IMR-90 (cell line): Measurements from ENCODE around the gene TOB2. TPM values are rescaled to one million over a fixed set of nuclear protein-coding genes. Genes with fewer than 3 reads are reported as not detected.

ENCODE experiments used
- ATAC-seq: fragments of 200-7000 bp; cut with Tn5 transposase; 2 replicates; pipeline ENCODE4 v1.9.1; 2020; ENCODE audit warnings: low read depth, mild to moderate bottlenecking, moderate library complexity
- BruUV-seq: library from RNA; stranded (reverse); fragments of 400-500 nt; replicated peaks from 2 replicates; lab custom pipeline; 2021; lab: Mats Ljungman, UMichigan
- CTCF ChIA-PET: fragments of 300-600 bp; formaldehyde crosslinking; extraction: SDS; loops from one replicate; lab custom pipeline; 2021; ENCODE audit warnings: antibody characterized with exemption; lab: Yijun Ruan, JAX
- POLR2A ChIA-PET: fragments of 300-600 bp; sonication (Branson Sonifier 250); formaldehyde crosslinking; loops from one replicate; lab custom pipeline; 2022; ENCODE audit warnings: antibody characterized with exemption; ENCODE audit not compliant: unreplicated experiment; lab: Charles Lee
- DNase-seq: peaks from one replicate; pipeline ENCODE4 v3.0.0; 2013
- H2AFZ ChIP-seq: replicated peaks from 2 replicates; pipeline ENCODE3; 2013; ENCODE audit warnings: low read length, mild to moderate bottlenecking; ENCODE audit not compliant: poor library complexity
- H2AK5ac ChIP-seq: 2 replicates; pipeline ENCODE4 v1.6.1; 2013; ENCODE audit warnings: low read depth, low read length, inconsistent platforms
- H2AK9ac ChIP-seq: replicated peaks from 2 replicates; pipeline ENCODE3; 2013; ENCODE audit warnings: mild to moderate bottlenecking, low read depth, low read length, moderate library complexity; ENCODE audit not compliant: poor library complexity
- H2BK120ac ChIP-seq: 2 replicates; pipeline ENCODE4 v1.6.1; 2013; ENCODE audit warnings: low read depth, low read length, inconsistent platforms
- H2BK15ac ChIP-seq: 3 replicates; pipeline ENCODE4 v1.6.1; 2013; ENCODE audit warnings: low read depth, low read length, inconsistent platforms
- H2BK20ac ChIP-seq: 2 replicates; pipeline ENCODE4 v1.6.1; 2013; ENCODE audit warnings: low read depth, mild to moderate bottlenecking, inconsistent platforms, low read length, moderate library complexity
- H2BK5ac ChIP-seq: 2 replicates; pipeline ENCODE4 v1.6.1; 2013; ENCODE audit warnings: mild to moderate bottlenecking, low read depth, low read length, inconsistent platforms; ENCODE audit not compliant: poor library complexity, severe bottlenecking
- H3K14ac ChIP-seq: replicated peaks from 2 replicates; pipeline ENCODE4 v1.6.1; 2013; ENCODE audit warnings: low read depth, low read length, inconsistent platforms
- H3K18ac ChIP-seq: 2 replicates; pipeline ENCODE4 v1.6.1; 2013; ENCODE audit warnings: low read depth, low read length, control low read depth
- H3K23ac ChIP-seq: 2 replicates; pipeline ENCODE4 v1.6.1; 2013; ENCODE audit warnings: low read depth, low read length, inconsistent platforms
- H3K27ac ChIP-seq: 2 replicates; pipeline ENCODE4 v1.5.1; 2013; ENCODE audit warnings: mild to moderate bottlenecking, control low read depth, low read length; ENCODE audit not compliant: insufficient read depth
- H3K27me3 ChIP-seq: 2 replicates; pipeline ENCODE4 v1.6.1; 2013; ENCODE audit warnings: low read length; ENCODE audit not compliant: control insufficient read depth, insufficient read depth
- H3K36me3 ChIP-seq: 2 replicates; pipeline ENCODE4 v1.6.1; 2013; ENCODE audit warnings: low read length, mixed read lengths; ENCODE audit not compliant: control insufficient read depth, insufficient read depth
- H3K4ac ChIP-seq: 2 replicates; pipeline ENCODE4 v1.6.1; 2013; ENCODE audit warnings: low read depth, low read length, inconsistent platforms
- H3K4me1 ChIP-seq: 2 replicates; pipeline ENCODE4 v1.6.1; 2013; ENCODE audit warnings: low read length, mixed read lengths; ENCODE audit not compliant: control insufficient read depth, insufficient read depth
- H3K4me2 ChIP-seq: 2 replicates; pipeline ENCODE4 v1.6.1; 2013; ENCODE audit warnings: low read depth, mild to moderate bottlenecking, control low read depth, low read length, moderate library complexity
- H3K4me3 ChIP-seq: 2 replicates; pipeline ENCODE4 v1.5.1; 2013; ENCODE audit warnings: low read depth, mild to moderate bottlenecking, control low read depth, low read length, moderate library complexity; ENCODE audit not compliant: insufficient read depth
- H3K56ac ChIP-seq: 2 replicates; pipeline ENCODE4 v1.6.1; 2013; ENCODE audit warnings: low read length, inconsistent platforms; ENCODE audit not compliant: insufficient read depth; ENCODE audit errors: extremely low read depth
- H3K79me1 ChIP-seq, 2 experiments: 2 replicates each; pipeline ENCODE4 v1.6.1; 2013; ENCODE audit warnings: low read length in 2 of 2, inconsistent platforms in 1 of 2, low read depth in 1 of 2
- H3K9ac ChIP-seq: 2 replicates; pipeline ENCODE4 v1.6.1; 2013; ENCODE audit warnings: low read depth, low read length, control low read depth
- H3K9me1 ChIP-seq: 2 replicates; pipeline ENCODE4 v1.6.1; 2013; ENCODE audit warnings: low read length, inconsistent platforms; ENCODE audit not compliant: insufficient read depth
- H3K9me3 ChIP-seq: 2 replicates; pipeline ENCODE4 v1.6.1; 2013; ENCODE audit warnings: low read length; ENCODE audit not compliant: control insufficient read depth, insufficient read depth
- H4K20me1 ChIP-seq: 2 replicates; pipeline ENCODE4 v1.6.1; 2013; ENCODE audit warnings: low read length, inconsistent platforms; ENCODE audit not compliant: insufficient read depth
- H4K5ac ChIP-seq: 2 replicates; pipeline ENCODE4 v1.6.1; 2013; ENCODE audit warnings: mild to moderate bottlenecking, low read depth, low read length, control low read depth
- H4K8ac ChIP-seq, 2 experiments: 2 replicates each; pipeline ENCODE4 v1.6.1; 2013; ENCODE audit warnings: low read depth in 2 of 2, low read length in 2 of 2, control low read depth in 1 of 2, inconsistent platforms in 1 of 2
- H4K91ac ChIP-seq: 2 replicates; pipeline ENCODE4 v1.6.1; 2013; ENCODE audit warnings: low read depth, low read length, inconsistent platforms; ENCODE audit not compliant: insufficient read depth
- MXI1 ChIP-seq: IDR thresholded peaks from 2 replicates; pipeline ENCODE4 v1.6.1; 2012; ENCODE audit warnings: low read depth, mild to moderate bottlenecking, low read length, moderate library complexity, borderline replicate concordance
- RFX5 ChIP-seq: IDR thresholded peaks from 2 replicates; pipeline ENCODE4 v1.8.0; 2012; ENCODE audit warnings: low read depth, mild to moderate bottlenecking, low read length, moderate library complexity
- USF2 ChIP-seq: fragments of 150-350 bp; IDR thresholded peaks from 2 replicates; pipeline ENCODE4 v1.6.1; 2017; ENCODE audit warnings: mild to moderate bottlenecking, antibody characterized with exemption, low read length, low read depth
- WGBS, 2 experiments: methylation state at CpG; one replicate each; pipeline versions ENCODE4 v1.1.5 to v1.1.7; 2013; ENCODE audit warnings: missing lambda C conversion rate in 2 of 2; ENCODE audit not compliant: insufficient read length in 1 of 2; ENCODE audit errors: extremely low coverage in 2 of 2; 5-methylcytosine and 5-hydroxymethylcytosine counted together
- dilution Hi-C: fragments of 300-500 bp; cut with HindIII; formaldehyde crosslinking; loops from one replicate; pipeline ENCODE4 v1.14.3; 2018; ENCODE audit warnings: low sequenced_read_pairs; ENCODE audit not compliant: unreplicated experiment
- in situ Hi-C: fragments of 300-500 bp; cut with MboI; formaldehyde crosslinking; loops from 3 replicates; pipeline ENCODE4 v1.14.3; 2019; ENCODE audit warnings: low sequenced_read_pairs, inconsistent platforms, mixed read lengths
- intact Hi-C: fragments of 100-400 bp; cut with micrococcal nuclease; formaldehyde crosslinking; loops from 2 replicates; pipeline ENCODE4 v1.10.0; 2022
- polyA plus RNA-seq, 3 experiments: library from polyadenylated mRNA; depleted of rRNA; stranded (reverse); fragments of >200 nt; gene quantifications; 2 replicates each; pipeline ENCODE4 v1.2.3, GENCODE V29; 2012; ENCODE audit warnings: low replicate concordance in 1 of 3
- total RNA-seq: library from RNA; depleted of rRNA; stranded (reverse); fragments of >200 nt; gene quantifications from 2 replicates; pipeline ENCODE4 v1.2.3, GENCODE V29; 2012

The TOB2 gene
- total and polyA plus RNA-seq, 2 of the 4 experiments (the other 2 are of a cell fraction) = 17.4 to 23.3 TPM

- no peak for TF ChIP-seq RFX5
Observed at GRCh38 chr22:41447435-41448188, 1.0 kb upstream of the TOB2 start (continued).

DNA sequence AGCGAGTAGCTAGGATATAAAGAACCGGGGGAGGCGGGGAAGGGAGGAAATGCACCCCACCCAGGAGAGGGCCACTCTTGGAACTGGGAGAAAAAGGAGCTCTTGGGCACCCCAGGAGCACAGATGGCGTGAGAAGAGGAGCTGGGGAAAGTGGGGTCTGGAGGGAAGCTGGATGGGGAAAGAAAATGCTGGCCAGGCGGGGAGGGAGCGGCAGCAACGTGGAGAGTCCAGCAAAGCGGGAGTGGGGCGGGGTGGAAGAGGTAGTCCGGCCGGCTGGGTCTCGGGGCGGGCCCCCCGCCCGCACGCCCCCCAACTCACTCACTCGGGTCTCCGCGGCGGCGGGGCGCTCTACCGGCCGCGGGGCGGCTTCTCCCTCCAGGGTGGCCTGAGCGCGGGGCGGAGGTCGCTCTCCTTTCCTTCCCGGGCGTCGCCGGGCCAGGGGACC is 522 bp downstream of the TOB2 start:
- CTCF ChIA-PET = interaction anchor here (1.0 kb wide), 1 partner anchor 43 kb away, joined by 3 read pairs; no protein-coding TSS in a partner anchor
- Histone ChIP-seq H3K4me3 (peak overlapping the region; percentile 97), H2AFZ (peak overlapping the region; percentile 90), H2AK9ac (peak overlapping the region; percentile 99), H3K4ac (peak overlapping the region; percentile 89), H3K79me1 (peaks cover 13 to 38% of the 10 kb centered on the region in 2 experiments), H2BK5ac (peak overlapping the region; percentile 88), H4K8ac (peak overlapping the region; percentile 57 to 76; a peak in 2 of 4 replicates), H4K91ac (peak overlapping the region; percentile 86), H3K18ac (peak overlapping the region; percentile 38; the same call in 1 of the 2 replicates), H3K9ac (peak overlapping the region; percentile 93), H2BK120ac (no peak overlapping the region), H3K14ac (peak overlapping the region; percentile 95), H3K27me3 (no peaks in the 10 kb centered on the region), H3K36me3 (peaks cover 5% of the 10 kb centered on the region), H4K20me1 (peaks cover 42% of the 10 kb centered on the region), H4K5ac (peak overlapping the region; percentile 13; the same call in 1 of the 2 replicates), H2AK5ac (peak overlapping the region; percentile 92), H3K4me1 (peaks cover 3% of the 10 kb centered on the region), H2BK15ac (no peak overlapping the region), H3K9me3 (no peaks in the 10 kb centered on the region), H3K23ac (peak overlapping the region; percentile 88), H2BK20ac (no peak overlapping the region; the same call in 1 of the 2 replicates), H3K56ac (peak overlapping the region; percentile 79), H3K9me1 (peaks cover 12% of the 10 kb centered on the region), H3K27ac (peak overlapping the region; percentile 97), H3K4me2 (peak overlapping the region; percentile 85)
- TF ChIP-seq MXI1 (0 out of 2 replicates have a peak, but pooled peaks have one; percentile 57), USF2 (no peak)
- DNase-seq = no peak
- no peak for ATAC-seq
- intact Hi-C loops = loop anchor here (1.0 to 2.0 kb wide), 4 partner anchors 65 to 161 kb away; partner anchors contain the start of gene TEF
- in situ Hi-C loops = no loop called here
- BruUV-seq = TSS peak; percentile 30
- POLR2A ChIA-PET = interaction anchor here (0.6 to 1.4 kb wide), 3 partner anchors 22 to 92 kb away, joined by 3 to 4 read pairs (median 3); partner anchors contain the start of gene PHF5A
- dilution Hi-C loops = no loop called here
- WGBS, 2 experiments = 0% methylated on average over 2 of the region's 34 CpGs; no CpG with 5 or more reads in 1 of the 2 experiments
